OCI-LY7 (cell line): ENCODE measurements around the gene GRID2. TPM values are rescaled to one million over a fixed set of nuclear protein-coding genes. Genes with fewer than 3 reads are reported as not detected.

ENCODE experiments used
- BruUV-seq: library from RNA; stranded (reverse); fragments of 400-500 nt; replicated peaks from 2 replicates; lab custom pipeline; 2021; lab: Mats Ljungman, UMichigan
- CTCF ChIA-PET: fragments of 300-600 bp; sonication (Branson Sonifier 250); formaldehyde crosslinking; loops from one replicate; lab custom pipeline; 2022; ENCODE audit warnings: antibody characterized with exemption; ENCODE audit not compliant: unreplicated experiment; lab: Charles Lee
- POLR2A ChIA-PET: fragments of 300-600 bp; sonication (Branson Sonifier 250); formaldehyde crosslinking; loops from one replicate; lab custom pipeline; 2022; ENCODE audit warnings: antibody characterized with exemption; lab: Charles Lee
- DNase-seq: peaks from one replicate; pipeline ENCODE4 v3.0.0-alpha.2; 2015; ENCODE audit warnings: low spot score
- H2AFZ ChIP-seq: fragments of 200-600 bp; sonication (generic), shearing (Covaris generic); 2 replicates; pipeline ENCODE4 v1.6.1; 2014; ENCODE audit warnings: mild to moderate bottlenecking, antibody characterized with exemption, low read length, moderate library complexity
- H3K27ac ChIP-seq: fragments of 200-600 bp; sonication (generic); 2 replicates; pipeline ENCODE4 v1.5.1; 2014; ENCODE audit warnings: mixed run types, low read depth, mild to moderate bottlenecking, moderate library complexity, low read length, inconsistent platforms; ENCODE audit not compliant: poor library complexity, severe bottlenecking
- H3K36me3 ChIP-seq: fragments of 200-600 bp; sonication (generic); 2 replicates; pipeline ENCODE4 v1.6.1; 2014; ENCODE audit warnings: mild to moderate bottlenecking, antibody characterized with exemption, low read length, moderate library complexity, mixed read lengths; ENCODE audit not compliant: insufficient read depth
- H3K4me1 ChIP-seq: fragments of 200-600 bp; sonication (generic); 2 replicates; pipeline ENCODE4 v1.5.1; 2014; ENCODE audit warnings: mild to moderate bottlenecking, low read length; ENCODE audit not compliant: insufficient read depth, poor library complexity, severe bottlenecking
- H3K4me2 ChIP-seq: fragments of 200-600 bp; sonication (generic); 2 replicates; pipeline ENCODE4 v1.6.1; 2014; ENCODE audit warnings: mild to moderate bottlenecking, low read length
- H3K4me3 ChIP-seq: fragments of 200-600 bp; sonication (generic); 2 replicates; pipeline ENCODE4 v1.5.1; 2014; ENCODE audit warnings: mild to moderate bottlenecking, low read depth, low read length; ENCODE audit not compliant: poor library complexity, severe bottlenecking
- H3K79me2 ChIP-seq: fragments of 200-600 bp; sonication (generic); 2 replicates; pipeline ENCODE4 v1.6.1; 2016; ENCODE audit warnings: low read depth, mild to moderate bottlenecking, low read length, moderate library complexity, mixed read lengths; ENCODE audit not compliant: insufficient read depth
- H3K9me2 ChIP-seq: fragments of 200-600 bp; sonication (generic); 2 replicates; pipeline ENCODE4 v1.6.1; 2016; ENCODE audit warnings: mild to moderate bottlenecking, low read length, mixed read lengths; ENCODE audit not compliant: insufficient read depth
- H3K9me3 ChIP-seq: fragments of 200-600 bp; sonication (generic); 2 replicates; pipeline ENCODE4 v1.6.1; 2014; ENCODE audit warnings: mild to moderate bottlenecking, mixed run types, low read length, mixed read lengths
- H4K20me1 ChIP-seq: fragments of 200-600 bp; sonication (generic); 2 replicates; pipeline ENCODE4 v1.6.1; 2014; ENCODE audit warnings: mild to moderate bottlenecking, antibody characterized with exemption, low read length, moderate library complexity, mixed read lengths; ENCODE audit not compliant: insufficient read depth
- CTCF ChIP-seq: fragments of 200-600 bp; sonication (generic); conservative IDR thresholded peaks from 2 replicates; pipeline ENCODE4 v1.5.1; 2014; ENCODE audit warnings: mild to moderate bottlenecking, antibody characterized with exemption, low read length, moderate library complexity, mixed read lengths
- EZH2phosphoT487 ChIP-seq: fragments of 200-600 bp; sonication (generic); IDR thresholded peaks from 2 replicates; pipeline ENCODE4 v1.6.1; 2018; ENCODE audit warnings: low read depth, borderline replicate concordance, mild to moderate bottlenecking, mixed run types, antibody characterized with exemption, low read length, moderate library complexity, mixed read lengths
- intact Hi-C: fragments of 100-400 bp; cut with micrococcal nuclease; formaldehyde crosslinking; loops from one replicate; pipeline ENCODE4 v1.10.0; 2022; ENCODE audit not compliant: unreplicated experiment
- total RNA-seq, 2 experiments: library from RNA; depleted of rRNA in 1 of 2; stranded (reverse); fragments of >200 nt in 1 of 2; shearing (Covaris generic) in 1 of 2; gene quantifications; 2 replicates each; pipeline ENCODE4 v1.2.3, GENCODE V29; 2014 to 2022

GRID2 gene
- total RNA-seq, 2 experiments from 2014 or later: not detected

GRCh38 chr4:93431371-93431770 is 1127.6 kb downstream of the GRID2 start:
- Histone ChIP-seq H3K4me3 (no peak overlapping the region), H3K36me3 (no peaks in the 10 kb centered on the region), H3K4me2 (no peak overlapping the region), H3K9me3 (no peaks in the 10 kb centered on the region), H3K4me1 (no peaks in the 10 kb centered on the region), H3K27ac (no peak overlapping the region), H2AFZ (no peak overlapping the region), H3K9me2 (no peaks in the 10 kb centered on the region), H4K20me1 (no peaks in the 10 kb centered on the region), H3K79me2 (no peaks in the 10 kb centered on the region)
- intact Hi-C loops: no loop called here
- BruUV-seq: no TSS peak
- ChIA-PET CTCF (no interaction called here), POLR2A (interaction anchor here (0.7 kb wide), 1 partner anchor 722 kb away, joined by 3 read pairs; no protein-coding TSS in a partner anchor)
- no peak for DNase-seq
- no peak for TF ChIP-seq EZH2phosphoT487
- no peak for TF ChIP-seq CTCF

GRCh38 chr4:93433840-93434239 is 1130.1 kb downstream of the GRID2 start:
- intact Hi-C loops: no loop called here
- Histone ChIP-seq H3K4me1 (no peaks in the 10 kb centered on the region), H3K27ac (no peak overlapping the region), H4K20me1 (no peaks in the 10 kb centered on the region), H3K9me2 (no peaks in the 10 kb centered on the region), H3K4me2 (no peak overlapping the region), H2AFZ (no peak overlapping the region), H3K4me3 (no peak overlapping the region), H3K79me2 (no peaks in the 10 kb centered on the region), H3K36me3 (no peaks in the 10 kb centered on the region), H3K9me3 (no peaks in the 10 kb centered on the region)
- CTCF ChIA-PET: no interaction called here
- POLR2A ChIA-PET: no interaction called here
- DNase-seq: no peak
- BruUV-seq: no TSS peak
- TF ChIP-seq CTCF (no peak), EZH2phosphoT487 (no peak)

- Histone ChIP-seq H3K4me2 (no peak overlapping the region), H4K20me1 (no peaks in the 10 kb centered on the region), H2AFZ (no peak overlapping the region), H3K9me3 (no peaks in the 10 kb centered on the region), H3K9me2 (no peaks in the 10 kb centered on the region), H3K4me3 (no peak overlapping the region), H3K36me3 (no peaks in the 10 kb centered on the region), H3K27ac (no peak overlapping the region), H3K4me1 (no peaks in the 10 kb centered on the region), H3K79me2 (no peaks in the 10 kb centered on the region)
- BruUV-seq: no TSS peak
- TF ChIP-seq CTCF (no peak), EZH2phosphoT487 (no peak)
- intact Hi-C loops: no loop called here
- ChIA-PET POLR2A (no interaction called here), CTCF (no interaction called here)
- no peak for DNase-seq
Measured at GRCh38 chr4:93436000-93436626, 1132.3 kb downstream of the GRID2 start.
